HG03558 (cell line): Measurements from ENCODE around the gene TOX3.

Experiments used
- ATAC-seq: cut with Tn5 transposase; IDR thresholded peaks from one replicate; pipeline ENCODE4 v1.9.1; 2021; ENCODE audit warnings: moderate number of reproducible peaks; ENCODE audit not compliant: unreplicated experiment; ENCODE audit errors: extremely low read depth

The TOX3 gene

DNA sequence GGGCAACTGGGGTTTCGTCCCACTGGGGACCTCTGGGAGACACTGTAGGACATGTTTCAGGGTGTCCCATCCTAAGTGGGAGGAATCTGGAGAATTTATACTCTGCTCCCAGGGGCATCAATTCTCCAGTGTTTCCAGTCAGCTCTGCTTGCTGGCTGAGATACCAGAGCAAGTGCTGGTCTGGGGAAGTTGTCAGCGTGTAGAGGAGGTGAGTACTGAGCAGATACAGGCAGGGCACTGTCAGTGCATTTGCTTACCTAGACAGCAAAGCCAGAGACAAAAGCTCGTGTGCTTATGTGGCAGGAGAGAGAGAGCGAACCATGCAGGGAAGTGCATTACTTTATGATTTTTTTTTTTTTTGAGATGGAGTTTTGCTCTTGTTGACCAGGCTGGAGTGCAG is 20.2 kb upstream of the TOX3 start:
- ATAC-seq, result no peak

DNA sequence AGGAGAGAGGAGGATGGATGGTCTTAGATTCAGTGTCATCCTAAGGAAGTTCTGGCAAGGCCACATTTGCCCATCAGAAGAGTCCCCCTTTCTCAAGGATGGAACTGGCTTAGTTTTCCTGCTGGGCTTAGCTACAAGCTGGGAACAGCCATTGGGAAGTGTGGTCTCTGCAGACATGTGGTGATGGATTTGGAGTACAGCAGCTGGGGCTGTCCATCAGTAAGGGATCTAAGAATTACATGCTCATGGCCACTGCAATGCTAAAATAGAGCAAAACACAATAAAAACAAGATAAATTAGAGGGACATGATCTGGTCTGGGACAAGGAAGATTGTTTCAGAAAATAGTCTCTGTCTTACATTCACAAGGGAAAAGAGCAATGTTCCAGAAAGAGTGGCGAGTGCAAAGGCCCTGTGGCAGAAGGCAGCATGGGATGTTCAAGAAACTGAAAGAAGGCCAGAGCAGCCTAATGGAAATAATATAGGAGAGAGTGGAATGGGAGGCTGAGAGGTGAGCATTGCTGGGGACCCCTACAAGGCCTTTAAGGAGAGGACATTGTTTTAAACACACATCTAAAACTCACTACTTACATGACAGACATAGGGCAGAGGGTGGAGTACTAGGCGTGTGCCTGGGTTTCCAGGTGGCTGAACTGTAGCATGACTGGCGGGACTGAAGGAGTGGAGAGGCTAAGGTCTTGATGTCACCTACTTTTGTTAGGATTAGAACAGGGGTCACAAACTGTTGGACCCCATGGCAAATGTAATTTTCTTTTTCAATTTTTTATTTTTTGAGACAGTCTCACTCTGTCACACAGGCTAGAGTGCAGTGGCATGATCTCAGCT is 17.0 kb upstream of the TOX3 start:
- ATAC-seq, result no peak

- ATAC-seq, result no peak
Observed at GRCh38 chr16:52562770-52563169, 15.8 kb upstream of the TOX3 start.

- ATAC-seq, result no peak
Observed at GRCh38 chr16:52561910-52562741, 15.2 kb upstream of the TOX3 start.

DNA sequence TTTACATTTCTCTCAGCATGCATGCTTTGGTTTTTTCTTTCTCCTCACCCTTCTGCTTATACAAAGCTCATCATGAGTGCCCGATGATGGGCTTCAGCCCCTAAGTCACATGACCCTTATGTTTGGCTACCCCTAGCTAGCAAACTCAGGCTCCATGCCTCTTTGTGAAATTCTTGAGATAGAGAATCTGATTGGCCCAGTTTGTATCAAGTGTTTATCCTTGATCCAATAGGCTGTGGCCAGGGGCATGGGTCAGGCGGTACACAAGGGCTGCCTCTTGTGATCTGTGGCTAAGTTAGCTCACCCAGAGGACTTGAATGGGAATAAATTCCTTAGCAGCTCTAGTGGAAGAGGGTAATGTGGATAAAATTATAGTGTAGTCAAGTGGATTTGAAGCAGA is 11.5 kb upstream of the TOX3 start:
- ATAC-seq, result no peak

DNA sequence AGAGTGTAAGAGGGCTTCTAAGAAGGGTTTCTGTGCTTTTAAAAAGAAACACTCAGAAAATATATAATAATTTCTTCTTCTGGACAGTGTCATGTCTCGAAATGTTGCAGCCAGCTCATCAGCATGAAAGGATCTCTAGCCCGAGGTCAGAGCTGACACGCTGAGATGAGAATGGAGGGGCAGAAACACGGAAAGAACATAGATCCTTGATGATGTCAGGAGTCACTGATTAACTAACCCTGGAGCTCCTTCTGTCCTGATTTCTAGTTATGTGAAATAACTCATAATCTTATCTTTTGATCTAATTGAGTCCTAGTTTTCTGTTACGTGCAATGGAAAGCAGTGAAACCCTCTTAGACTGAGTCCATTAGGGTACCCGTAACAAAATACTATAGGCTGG is 10.3 kb upstream of the TOX3 start:
- no peak for ATAC-seq

DNA sequence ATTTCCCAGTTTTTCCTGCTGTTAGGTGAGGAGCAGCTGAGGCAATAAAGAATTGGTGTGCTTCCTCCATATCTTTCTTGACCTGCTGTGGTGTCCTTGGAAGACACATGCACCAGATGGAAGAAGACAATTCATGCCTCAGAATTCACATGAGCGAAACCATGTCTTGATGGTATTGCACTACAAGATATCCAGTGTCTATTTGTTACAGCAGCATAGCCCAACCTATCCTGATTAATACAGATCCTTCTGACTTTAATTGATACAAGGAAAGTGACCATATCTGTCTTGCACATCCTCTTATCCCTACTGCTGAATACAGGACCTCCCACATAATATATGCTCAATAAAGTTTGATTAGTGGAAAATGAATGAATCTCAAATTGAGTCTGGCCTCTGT is 9.1 kb upstream of the TOX3 start:
- no peak for ATAC-seq

DNA sequence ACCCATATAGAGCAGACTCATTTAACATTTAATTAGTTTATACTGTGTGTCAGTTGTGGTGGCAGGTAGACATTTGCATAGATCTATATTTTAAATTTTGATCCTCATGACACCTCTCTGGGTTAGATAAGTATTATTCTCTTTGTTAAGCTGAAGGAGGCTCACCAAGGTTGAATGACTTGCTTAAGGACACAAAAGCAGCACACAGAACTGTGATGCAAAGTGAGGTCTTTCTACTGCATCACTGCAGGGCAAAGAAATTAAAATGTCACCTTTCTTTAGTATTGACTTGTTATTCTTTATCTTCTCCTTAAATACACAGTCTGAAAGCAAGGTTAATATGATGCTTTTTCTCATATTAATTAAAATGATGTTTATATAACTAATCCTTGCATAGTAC is 8.6 kb upstream of the TOX3 start:
- no peak for ATAC-seq

GRCh38 chr16:52554334-52554733 is 7.4 kb upstream of the TOX3 start:
- no peak for ATAC-seq

DNA sequence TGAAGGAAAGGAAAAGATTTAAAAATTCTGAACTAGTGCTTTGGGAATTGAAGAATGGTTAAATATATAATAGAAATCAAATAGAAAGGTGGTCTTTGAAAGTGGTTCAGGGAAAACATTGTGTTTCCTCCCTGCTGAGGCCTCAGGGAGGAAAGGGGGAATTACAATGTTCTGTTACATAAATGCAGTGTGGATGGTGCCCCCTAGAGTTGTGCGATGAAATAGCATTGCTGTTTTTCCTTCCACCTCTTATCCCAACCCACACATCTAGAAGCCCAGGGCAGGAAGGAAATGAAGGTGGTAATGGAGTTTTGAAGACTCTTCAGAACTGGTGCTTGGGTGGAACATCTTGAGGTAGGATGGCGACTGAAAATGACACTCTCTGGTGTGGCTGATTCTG is 6.4 kb upstream of the TOX3 start:
- no peak for ATAC-seq

GRCh38 chr16:52552643-52553042 is 5.7 kb upstream of the TOX3 start:
- ATAC-seq, result no peak

DNA sequence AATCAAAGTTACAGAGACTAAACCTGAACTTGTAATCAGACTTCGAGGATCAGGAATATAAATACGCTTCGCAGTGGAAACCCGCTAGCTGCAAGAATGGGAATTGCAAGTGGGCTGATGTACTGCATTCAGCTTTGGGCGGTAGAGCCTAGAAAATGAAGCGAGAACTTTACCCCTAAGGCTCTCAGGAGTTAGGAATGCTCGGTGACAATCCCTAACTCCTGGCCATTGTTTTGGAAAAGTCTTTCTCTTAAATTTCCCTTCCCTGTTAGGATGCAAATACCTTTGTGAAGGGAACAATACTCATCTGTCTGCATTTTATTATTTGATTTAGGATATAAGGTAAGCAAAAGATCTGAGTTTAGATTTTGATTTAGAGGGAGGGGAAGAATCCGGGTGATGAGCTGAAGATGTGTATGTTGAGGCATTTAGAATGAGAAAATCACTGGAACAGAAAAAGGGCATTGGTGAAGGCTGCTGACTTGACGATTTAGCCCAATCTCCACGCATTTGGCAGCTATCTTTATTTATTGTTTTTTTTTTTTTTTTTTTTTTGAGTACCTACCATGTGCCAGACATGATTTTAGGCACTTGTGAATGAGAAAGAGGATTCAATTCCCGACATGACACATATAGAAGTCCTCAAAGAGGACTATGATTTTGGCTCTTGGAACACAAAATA is 2.2 kb upstream of the TOX3 start:
- no peak for ATAC-seq

- no peak for ATAC-seq
Observed at GRCh38 chr16:52548261-52549010, 1.5 kb upstream of the TOX3 start.

- no peak for ATAC-seq
Observed at GRCh38 chr16:52547834-52548215, 882 bp upstream of the TOX3 start.

GRCh38 chr16:52546291-52547003 is 496 bp downstream of the TOX3 start:
- ATAC-seq, result no peak

DNA sequence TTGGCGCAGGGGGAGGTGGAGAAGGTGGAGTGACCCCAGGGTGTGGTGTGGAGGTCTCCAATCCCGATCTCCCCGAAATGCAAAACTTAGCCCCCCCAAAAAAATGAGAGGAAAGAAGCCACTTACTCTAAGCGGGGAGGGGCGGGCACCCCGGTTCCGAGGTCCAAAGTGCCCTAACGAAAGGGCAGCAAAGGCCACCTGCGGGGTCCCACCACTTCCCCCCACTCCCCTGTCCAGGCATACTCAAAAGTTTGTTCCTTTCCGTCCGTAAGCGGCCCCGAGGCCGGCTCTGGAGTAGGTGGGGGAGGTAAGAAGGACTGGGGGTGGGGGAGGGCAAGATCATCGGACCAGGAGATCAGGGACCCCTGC is 1.1 kb downstream of the TOX3 start:
- ATAC-seq, result no peak

DNA sequence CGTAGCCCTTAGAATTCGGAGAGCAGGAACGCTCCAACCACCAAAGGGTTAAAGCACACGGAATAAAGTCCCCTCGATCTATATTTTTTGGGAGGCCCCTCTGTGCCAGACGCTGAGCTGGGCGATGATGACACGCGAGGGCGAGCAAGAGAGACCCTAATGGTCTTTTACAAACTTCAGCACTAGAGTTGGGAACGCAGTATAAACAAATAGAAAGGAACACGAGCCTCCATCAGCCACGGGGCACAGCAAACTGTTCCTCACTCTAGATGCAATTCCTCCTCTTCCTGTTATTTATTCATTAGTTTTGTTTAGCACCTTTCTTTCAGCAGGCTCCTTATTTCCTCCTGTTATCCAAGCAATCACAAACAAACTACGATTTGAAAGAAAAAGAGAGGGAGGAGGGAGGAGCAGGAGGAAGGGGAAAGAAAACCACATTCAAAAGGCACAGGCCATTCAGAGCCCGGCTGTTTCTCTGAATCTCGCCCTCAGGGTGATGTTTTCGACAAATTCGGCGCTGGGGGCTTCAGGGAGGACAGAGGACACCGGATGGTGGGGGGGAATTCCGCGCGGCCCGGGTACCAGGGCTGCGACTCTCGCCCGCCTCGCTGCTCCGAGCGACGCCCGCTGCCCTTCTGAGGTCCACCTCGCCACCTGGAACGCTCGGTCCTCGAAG is 1.6 kb downstream of the TOX3 start:
- ATAC-seq, result no peak

- no peak for ATAC-seq
Observed at GRCh38 chr16:52544703-52545102, 2.2 kb downstream of the TOX3 start.

- ATAC-seq, result no peak
Observed at GRCh38 chr16:52543654-52544053, 3.3 kb downstream of the TOX3 start.
